ENCODE results near the gene CPLX3. TPM values are rescaled to one million over a fixed set of nuclear protein-coding genes. Genes with fewer than 3 reads are reported as not detected.

The CPLX3 gene
- total and polyA plus RNA-seq, 7 experiments from 2014 or later = 0.27 to 0.60 TPM; not detected in 5

GRCh38 chr15:74869726-74870407 lies 43.4 kb downstream of the CPLX3 start:
- peak; percentile 8 for ATAC-seq
- peak overlapping the region; percentile 72 to 100 (median 88) for H3K4me3 Mint-ChIP-seq
- peak overlapping the region; percentile 12 for H3K4me3 ChIP-seq (ENCODE audit: low read length)
- H3K4me1 Mint-ChIP-seq = peaks cover 53 to 86% (median 74%) of the 10 kb centered on the region in 7 donors
- POLR2A ChIA-PET = interaction anchor here (0.9 to 5.1 kb wide), 11 partner anchors 9 to 88 kb away, joined by 3 to 45 read pairs (median 8); partner anchors contain the start of genes CSK, FAM219B, MPI and ULK3
- CTCF ChIA-PET = interaction anchor here (0.6 to 5.0 kb wide), 6 partner anchors 23 to 99 kb away, joined by 5 to 30 read pairs (median 6); no protein-coding TSS in a partner anchor
- intact Hi-C loops (cut with micrococcal nuclease) = loop anchor here (5.0 to 10.0 kb wide), 3 partner anchors 83 to 585 kb away; partner anchors contain the start of gene SIN3A (in 2 of the 2)
- H3K27me3 ChIP-seq (ENCODE audit: control insufficient read depth in 2 of 2, insufficient read depth in 2 of 2, low read length in 2 of 2) = no peaks in the 10 kb centered on the region
- peaks cover 5 to 43% (median 14%) of the 10 kb centered on the region in 5 donors for H3K36me3 Mint-ChIP-seq
- H3K27ac ChIP-seq (ENCODE audit: low read depth, low read length) = peak overlapping the region; percentile 64
- H3K4me1 ChIP-seq (ENCODE audit: control insufficient read depth in 2 of 2, insufficient read depth in 2 of 2, low read length in 2 of 2) = peaks cover 62 to 63% of the 10 kb centered on the region in 2 donors
- peaks cover 0 to 7% (median 0%) of the 10 kb centered on the region in 3 experiments for H3K36me3 ChIP-seq (ENCODE audit: control insufficient read depth in 2 of 3, insufficient read depth in 3 of 3, low read length in 3 of 3)
- H3K27me3 Mint-ChIP-seq = no peaks in the 10 kb centered on the region
- H3K27ac Mint-ChIP-seq = peak overlapping the region; percentile 60 to 99 (median 90)
- H3K9me3 Mint-ChIP-seq = peaks cover 0 to 4% (median 0%) of the 10 kb centered on the region in 11 donors
- no peaks in the 10 kb centered on the region for H3K9me3 ChIP-seq (ENCODE audit: control insufficient read depth in 2 of 3, low read length in 3 of 3)
- DNase-seq = peak in 1 of 9 donors; percentile 48

- H3K36me3 Mint-ChIP-seq = peaks cover 5 to 43% (median 14%) of the 10 kb centered on the region in 5 donors
- ATAC-seq = no peak
- no peaks in the 10 kb centered on the region for H3K27me3 Mint-ChIP-seq
- peaks cover 0 to 4% (median 0%) of the 10 kb centered on the region in 11 donors for H3K9me3 Mint-ChIP-seq
- Histone ChIP-seq H3K27ac (ENCODE audit: low read depth, low read length) (peak overlapping the region; percentile 64), H3K4me3 (ENCODE audit: low read length) (peak overlapping the region; percentile 12), H3K4me1 (ENCODE audit: control insufficient read depth in 2 of 2, insufficient read depth in 2 of 2, low read length in 2 of 2) (peaks cover 59 to 62% of the 10 kb centered on the region in 2 donors), H3K36me3 (ENCODE audit: control insufficient read depth in 2 of 3, insufficient read depth in 3 of 3, low read length in 3 of 3) (peaks cover 0 to 7% (median 0%) of the 10 kb centered on the region in 3 experiments), H3K9me3 (ENCODE audit: control insufficient read depth in 2 of 3, low read length in 3 of 3) (no peaks in the 10 kb centered on the region), H3K27me3 (ENCODE audit: control insufficient read depth in 2 of 2, insufficient read depth in 2 of 2, low read length in 2 of 2) (no peaks in the 10 kb centered on the region)
- POLR2A ChIA-PET = interaction anchor here (0.6 to 5.1 kb wide), 14 partner anchors 9 to 1033 kb away, joined by 3 to 45 read pairs (median 6); partner anchors contain the start of genes CSK, FAM219B, MPI and ULK3
- peak overlapping the region; percentile 68 to 99 (median 90) for H3K27ac Mint-ChIP-seq
- intact Hi-C loops (cut with micrococcal nuclease) = loop anchor here (5.0 to 10.0 kb wide), 3 partner anchors 83 to 584 kb away; partner anchors contain the start of gene SIN3A (in 2 of the 2)
- H3K4me1 Mint-ChIP-seq = peaks cover 47 to 80% (median 68%) of the 10 kb centered on the region in 7 donors
- CTCF ChIA-PET = interaction anchor here (1.0 to 5.0 kb wide), 7 partner anchors 10 to 90 kb away, joined by 4 to 30 read pairs (median 6); no protein-coding TSS in a partner anchor
- H3K4me3 Mint-ChIP-seq = peak overlapping the region; percentile 81 to 100 (median 93)
- no peak for DNase-seq
Measured at GRCh38 chr15:74870436-74871215, 44.2 kb downstream of the CPLX3 start.

DNA sequence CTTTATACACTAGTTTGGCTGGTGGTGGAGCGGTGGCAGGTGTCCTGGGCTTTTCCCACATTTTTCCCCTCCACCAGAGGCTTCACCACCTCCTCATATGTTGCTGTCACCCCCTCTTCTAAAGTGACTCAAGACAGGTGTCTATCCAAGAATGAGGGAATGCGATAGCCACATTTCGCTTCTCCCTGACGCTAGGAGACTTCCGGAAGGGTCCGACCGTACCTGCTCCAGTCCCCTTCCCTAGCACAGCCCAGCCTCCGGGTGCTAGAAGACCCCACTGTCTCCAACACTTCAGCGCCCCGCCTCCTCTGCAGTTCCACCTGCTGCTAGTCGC lies 46.2 kb downstream of the CPLX3 start:
- Mint-ChIP-seq H3K4me3 (peak overlapping the region; percentile 92 to 100 (median 98)), H3K27me3 (peaks cover 0 to 8% (median 0%) of the 10 kb centered on the region in 5 donors), H3K9me3 (peaks cover 0 to 4% (median 0%) of the 10 kb centered on the region in 11 donors), H3K4me1 (peaks cover 37 to 59% (median 50%) of the 10 kb centered on the region in 7 donors), H3K36me3 (peaks cover 4 to 31% (median 12%) of the 10 kb centered on the region in 5 donors), H3K27ac (peak overlapping the region; percentile 88 to 99 (median 96))
- H3K27ac ChIP-seq (ENCODE audit: low read depth, low read length) = peak overlapping the region; percentile 98
- H3K4me3 ChIP-seq (ENCODE audit: low read length) = peak overlapping the region; percentile 86
- H3K9me3 ChIP-seq (ENCODE audit: control insufficient read depth in 2 of 3, low read length in 3 of 3) = no peaks in the 10 kb centered on the region
- ChIA-PET CTCF (no interaction called here), POLR2A (interaction anchor here (1.1 to 2.9 kb wide), 3 partner anchors 20 to 29 kb away, joined by 3 to 20 read pairs (median 4); partner anchors contain the start of gene ULK3)
- ATAC-seq (no peak), DNase-seq (no peak)
- H3K27me3 ChIP-seq (ENCODE audit: control insufficient read depth in 2 of 2, insufficient read depth in 2 of 2, low read length in 2 of 2) = no peaks in the 10 kb centered on the region
- peaks cover 0 to 7% (median 0%) of the 10 kb centered on the region in 3 experiments for H3K36me3 ChIP-seq (ENCODE audit: control insufficient read depth in 2 of 3, insufficient read depth in 3 of 3, low read length in 3 of 3)
- intact Hi-C loops (cut with micrococcal nuclease) = loop anchor here (1.0 to 10.0 kb wide), 15 partner anchors 17 to 582 kb away; partner anchors contain the start of genes CLK3 (in 2 of the 2), COX5A (in 2 of the 2), FAM219B (in 2 of the 2) and SIN3A (in 2 of the 2)
- H3K4me1 ChIP-seq (ENCODE audit: control insufficient read depth in 2 of 2, insufficient read depth in 2 of 2, low read length in 2 of 2) = peaks cover 43 to 44% of the 10 kb centered on the region in 2 donors

DNA sequence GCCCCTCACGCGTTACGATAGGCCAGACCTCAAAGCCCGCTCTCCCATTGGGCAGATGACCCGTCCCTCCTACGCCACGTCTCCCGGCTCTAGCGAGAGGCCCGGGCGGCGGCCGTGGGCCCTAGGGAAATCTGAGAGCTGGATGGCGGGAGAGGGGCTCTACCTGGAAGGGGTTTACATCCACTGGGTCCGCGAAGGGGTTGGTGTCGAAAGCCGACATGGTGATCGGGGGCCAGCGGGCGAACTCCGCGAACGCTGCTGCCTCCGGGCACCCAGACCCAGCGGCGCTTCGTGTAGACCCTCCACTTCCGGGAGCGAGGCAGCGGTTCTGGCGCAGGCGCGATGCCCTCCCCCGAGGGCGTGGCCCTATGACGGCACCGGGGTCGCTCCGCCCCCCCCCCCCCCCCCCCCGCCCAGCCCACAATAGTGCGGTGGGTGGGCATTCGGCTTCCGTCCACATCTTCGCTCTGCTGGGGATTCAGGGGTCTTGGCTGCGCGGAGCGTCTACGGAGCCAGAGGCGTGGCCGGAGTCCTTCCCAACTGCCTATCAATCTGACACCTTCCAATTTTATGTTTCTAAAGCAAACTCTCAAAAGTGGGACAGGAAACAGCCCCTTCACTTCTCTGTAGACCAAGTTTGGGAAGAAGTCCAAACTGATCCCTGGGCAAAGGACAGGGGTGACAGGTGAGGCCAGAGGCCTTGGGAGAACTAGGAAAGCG lies 46.8 kb downstream of the CPLX3 start, which contains the start of gene SCAMP2:
Gene SCAMP2, minus strand, starts transcription at position 330 of the 720 bp plus-strand sequence. Its CDS starts 110 bp downstream, at position 220.
- POLR2A ChIA-PET = interaction anchor here (0.6 to 2.9 kb wide), 13 partner anchors 10 to 69 kb away, joined by 3 to 20 read pairs (median 3); partner anchors contain the start of genes MPI and ULK3

GRCh38 chr15:74873756-74874424 lies 47.5 kb downstream of the CPLX3 start:
- peak overlapping the region; percentile 92 to 100 (median 98) for H3K4me3 Mint-ChIP-seq
- DNase-seq = peak in 1 of 9 donors; percentile 31
- H3K27me3 Mint-ChIP-seq = peaks cover 0 to 8% (median 0%) of the 10 kb centered on the region in 5 donors
- peaks cover 4 to 20% (median 7%) of the 10 kb centered on the region in 5 donors for H3K36me3 Mint-ChIP-seq
- ChIA-PET POLR2A (interaction anchor here (0.6 to 2.9 kb wide), 13 partner anchors 9 to 70 kb away, joined by 3 to 20 read pairs (median 4); partner anchors contain the start of genes MPI and ULK3), CTCF (interaction anchor here (0.7 to 1.3 kb wide), 3 partner anchors 15 to 28 kb away, joined by 3 to 7 read pairs (median 4); no protein-coding TSS in a partner anchor)
- H3K27ac Mint-ChIP-seq = peak overlapping the region; percentile 88 to 99 (median 96)
- no peaks in the 10 kb centered on the region for H3K9me3 ChIP-seq (ENCODE audit: control insufficient read depth in 2 of 3, low read length in 3 of 3)
- no peaks in the 10 kb centered on the region for H3K27me3 ChIP-seq (ENCODE audit: control insufficient read depth in 2 of 2, insufficient read depth in 2 of 2, low read length in 2 of 2)
- H3K36me3 ChIP-seq (ENCODE audit: control insufficient read depth in 2 of 3, insufficient read depth in 3 of 3, low read length in 3 of 3) = peaks cover 0 to 7% (median 0%) of the 10 kb centered on the region in 3 experiments
- no peak for ATAC-seq
- H3K4me1 Mint-ChIP-seq = peaks cover 29 to 48% (median 39%) of the 10 kb centered on the region in 7 donors
- peaks cover 32% of the 10 kb centered on the region in 2 donors for H3K4me1 ChIP-seq (ENCODE audit: control insufficient read depth in 2 of 2, insufficient read depth in 2 of 2, low read length in 2 of 2)
- peak overlapping the region; percentile 86 for H3K4me3 ChIP-seq (ENCODE audit: low read length)
- intact Hi-C loops (cut with micrococcal nuclease) = loop anchor here (1.0 to 10.0 kb wide), 15 partner anchors 15 to 581 kb away; partner anchors contain the start of genes CLK3 (in 2 of the 2), COX5A (in 2 of the 2), FAM219B (in 2 of the 2) and SIN3A (in 2 of the 2)
- H3K9me3 Mint-ChIP-seq = no peaks in the 10 kb centered on the region
- H3K27ac ChIP-seq (ENCODE audit: low read depth, low read length) = peak overlapping the region; percentile 98

More for the DNA sequence above, 46.8 kb downstream of the CPLX3 start, which contains the start of gene SCAMP2:
- Histone ChIP-seq H3K27me3 (ENCODE audit: control insufficient read depth in 2 of 2, insufficient read depth in 2 of 2, low read length in 2 of 2) (no peaks in the 10 kb centered on the region), H3K4me1 (ENCODE audit: control insufficient read depth in 2 of 2, insufficient read depth in 2 of 2, low read length in 2 of 2) (peaks cover 38 to 39% of the 10 kb centered on the region in 2 donors), H3K36me3 (ENCODE audit: control insufficient read depth in 2 of 3, insufficient read depth in 3 of 3, low read length in 3 of 3) (peaks cover 0 to 7% (median 0%) of the 10 kb centered on the region in 3 experiments), H3K27ac (ENCODE audit: low read depth, low read length) (peak within 1 kb of the TSS; percentile 98), H3K4me3 (ENCODE audit: low read length) (peak within 1 kb of the TSS; percentile 86), H3K9me3 (ENCODE audit: control insufficient read depth in 2 of 3, low read length in 3 of 3) (no peaks in the 10 kb centered on the region)
- H3K27ac Mint-ChIP-seq = peak within 1 kb of the TSS; percentile 88 to 99 (median 96)
- H3K9me3 Mint-ChIP-seq = peaks cover 0 to under 1% (median 0%) of the 10 kb centered on the region in 11 donors
- peaks cover 0 to 8% (median 0%) of the 10 kb centered on the region in 5 donors for H3K27me3 Mint-ChIP-seq
- intact Hi-C loops (cut with micrococcal nuclease) = loop anchor here (1.0 to 10.0 kb wide), 15 partner anchors 16 to 582 kb away; partner anchors contain the start of genes CLK3 (in 2 of the 2), COX5A (in 2 of the 2), FAM219B (in 2 of the 2) and SIN3A (in 2 of the 2)
- peaks cover 4 to 26% (median 7%) of the 10 kb centered on the region in 5 donors for H3K36me3 Mint-ChIP-seq
- CTCF ChIA-PET = interaction anchor here (0.7 to 1.3 kb wide), 3 partner anchors 16 to 28 kb away, joined by 3 to 7 read pairs (median 4); no protein-coding TSS in a partner anchor
- peaks cover 31 to 54% (median 45%) of the 10 kb centered on the region in 7 donors for H3K4me1 Mint-ChIP-seq
- peak within 1 kb of the TSS; percentile 92 to 100 (median 98) for H3K4me3 Mint-ChIP-seq
- peak; percentile 95 for ATAC-seq
- peak; percentile 83 to 94 (median 91) for DNase-seq
